ENCODE data around the gene FIBCD1. TPM values are rescaled to one million over a fixed set of nuclear protein-coding genes. Genes with fewer than 3 reads are reported as not detected.

FIBCD1 gene
- total RNA-seq, 2 experiments from 2014 or later = not detected

GRCh38 chr9:130948266-130948665 is 9.2 kb upstream of the FIBCD1 start:
- Mint-ChIP-seq H3K36me3 (ENCODE audit: low read depth) (no peaks in the 10 kb centered on the region), H3K27ac (no peak overlapping the region), H3K9me3 (ENCODE audit: low read depth) (no peaks in the 10 kb centered on the region), H3K27me3 (peaks cover 35% of the 10 kb centered on the region), H3K4me3 (no peak overlapping the region), H3K4me1 (no peaks in the 10 kb centered on the region)
- DNase-seq = no peak
- ChIA-PET POLR2A (no interaction called here), CTCF (no interaction called here)
- ATAC-seq = no peak
- intact Hi-C loops (cut with DNase I, micrococcal nuclease) = no loop called here

- peaks cover 35% of the 10 kb centered on the region for H3K27me3 Mint-ChIP-seq
- DNase-seq = no peak
- CTCF ChIA-PET = no interaction called here
- H3K36me3 Mint-ChIP-seq (ENCODE audit: low read depth) = no peaks in the 10 kb centered on the region
- POLR2A ChIA-PET = no interaction called here
- intact Hi-C loops (cut with DNase I, micrococcal nuclease) = no loop called here
- no peaks in the 10 kb centered on the region for H3K4me1 Mint-ChIP-seq
- ATAC-seq = no peak
- no peak overlapping the region for H3K27ac Mint-ChIP-seq
- no peaks in the 10 kb centered on the region for H3K9me3 Mint-ChIP-seq (ENCODE audit: low read depth)
- H3K4me3 Mint-ChIP-seq = no peak overlapping the region
Observed at GRCh38 chr9:130947618-130948140, 8.6 kb upstream of the FIBCD1 start.

- Mint-ChIP-seq H3K27me3 (peaks cover 35% of the 10 kb centered on the region), H3K4me3 (no peak overlapping the region), H3K4me1 (no peaks in the 10 kb centered on the region), H3K9me3 (ENCODE audit: low read depth) (no peaks in the 10 kb centered on the region), H3K36me3 (ENCODE audit: low read depth) (no peaks in the 10 kb centered on the region), H3K27ac (no peak overlapping the region)
- no peak for ATAC-seq
- ChIA-PET POLR2A (no interaction called here), CTCF (interaction anchor here (0.7 to 0.8 kb wide), 2 partner anchors 99 to 416 kb away, joined by 3 read pairs; no protein-coding TSS in a partner anchor)
- intact Hi-C loops (cut with DNase I, micrococcal nuclease) = no loop called here
- no peak for DNase-seq
Observed at GRCh38 chr9:130946766-130947617, 7.9 kb upstream of the FIBCD1 start.

GRCh38 chr9:130945173-130945572 is 6.1 kb upstream of the FIBCD1 start:
- Mint-ChIP-seq H3K27me3 (peaks cover 42% of the 10 kb centered on the region), H3K4me3 (no peak overlapping the region), H3K9me3 (ENCODE audit: low read depth) (no peaks in the 10 kb centered on the region), H3K27ac (no peak overlapping the region), H3K36me3 (ENCODE audit: low read depth) (no peaks in the 10 kb centered on the region), H3K4me1 (peaks cover 7% of the 10 kb centered on the region)
- CTCF ChIA-PET = no interaction called here
- intact Hi-C loops (cut with DNase I, micrococcal nuclease) = no loop called here
- POLR2A ChIA-PET = no interaction called here
- no peak for DNase-seq
- ATAC-seq = no peak

GRCh38 chr9:130944510-130945058 is 5.5 kb upstream of the FIBCD1 start:
- ChIA-PET POLR2A (no interaction called here), CTCF (interaction anchor here (0.7 kb wide), 1 partner anchor 547 kb away, joined by 3 read pairs; no protein-coding TSS in a partner anchor)
- Mint-ChIP-seq H3K4me1 (peaks cover 7% of the 10 kb centered on the region), H3K27ac (no peak overlapping the region), H3K27me3 (peaks cover 38% of the 10 kb centered on the region), H3K36me3 (ENCODE audit: low read depth) (no peaks in the 10 kb centered on the region), H3K9me3 (ENCODE audit: low read depth) (no peaks in the 10 kb centered on the region), H3K4me3 (no peak overlapping the region)
- DNase-seq (no peak), ATAC-seq (no peak)
- intact Hi-C loops (cut with DNase I, micrococcal nuclease) = no loop called here

- Mint-ChIP-seq H3K4me1 (peaks cover 8% of the 10 kb centered on the region), H3K27me3 (peaks cover 32% of the 10 kb centered on the region), H3K36me3 (ENCODE audit: low read depth) (no peaks in the 10 kb centered on the region), H3K27ac (no peak overlapping the region), H3K4me3 (no peak overlapping the region), H3K9me3 (ENCODE audit: low read depth) (no peaks in the 10 kb centered on the region)
- intact Hi-C loops (cut with DNase I, micrococcal nuclease) = no loop called here
- ChIA-PET POLR2A (no interaction called here), CTCF (interaction anchor here (0.6 to 1.4 kb wide), 2 partner anchors 77 to 108 kb away, joined by 3 read pairs; no protein-coding TSS in a partner anchor)
- no peak for ATAC-seq
- DNase-seq = no peak
Observed at GRCh38 chr9:130943777-130944176, 4.7 kb upstream of the FIBCD1 start.

GRCh38 chr9:130943221-130943620 is 4.2 kb upstream of the FIBCD1 start:
- ChIA-PET CTCF (interaction anchor here (0.6 to 1.4 kb wide), 7 partner anchors 9 to 242 kb away, joined by 3 to 7 read pairs (median 3); no protein-coding TSS in a partner anchor), POLR2A (no interaction called here)
- peaks cover 9% of the 10 kb centered on the region for H3K4me1 Mint-ChIP-seq
- ATAC-seq = no peak
- DNase-seq = no peak
- peaks cover 32% of the 10 kb centered on the region for H3K27me3 Mint-ChIP-seq
- no peak overlapping the region for H3K4me3 Mint-ChIP-seq
- no peak overlapping the region for H3K27ac Mint-ChIP-seq
- intact Hi-C loops (cut with DNase I, micrococcal nuclease) = no loop called here
- no peaks in the 10 kb centered on the region for H3K36me3 Mint-ChIP-seq (ENCODE audit: low read depth)
- H3K9me3 Mint-ChIP-seq (ENCODE audit: low read depth) = no peaks in the 10 kb centered on the region

GRCh38 chr9:130942679-130943078 is 3.6 kb upstream of the FIBCD1 start:
- Mint-ChIP-seq H3K27ac (no peak overlapping the region), H3K27me3 (peaks cover 32% of the 10 kb centered on the region), H3K4me3 (no peak overlapping the region), H3K9me3 (ENCODE audit: low read depth) (no peaks in the 10 kb centered on the region), H3K36me3 (ENCODE audit: low read depth) (no peaks in the 10 kb centered on the region), H3K4me1 (peaks cover 9% of the 10 kb centered on the region)
- ChIA-PET CTCF (interaction anchor here (0.6 to 1.4 kb wide), 6 partner anchors 8 to 242 kb away, joined by 3 to 7 read pairs (median 4); no protein-coding TSS in a partner anchor), POLR2A (no interaction called here)
- no peak for ATAC-seq
- intact Hi-C loops (cut with DNase I, micrococcal nuclease) = no loop called here
- no peak for DNase-seq

- POLR2A ChIA-PET = no interaction called here
- H3K27ac Mint-ChIP-seq = no peak overlapping the region
Observed at GRCh38 chr9:130942084-130942483, 3.0 kb upstream of the FIBCD1 start.

GRCh38 chr9:130940693-130941576 is 1.9 kb upstream of the FIBCD1 start:
- H3K27me3 Mint-ChIP-seq = peaks cover 38% of the 10 kb centered on the region
- ATAC-seq (peak; percentile 86), DNase-seq (peak; percentile 88)
- H3K36me3 Mint-ChIP-seq (ENCODE audit: low read depth) = no peaks in the 10 kb centered on the region
- no peak overlapping the region for H3K27ac Mint-ChIP-seq
- peaks cover 9% of the 10 kb centered on the region for H3K4me1 Mint-ChIP-seq
- ChIA-PET POLR2A (no interaction called here), CTCF (interaction anchor here (0.6 kb wide), 1 partner anchor 13 kb away, joined by 5 read pairs; no protein-coding TSS in a partner anchor)
- intact Hi-C loops (cut with DNase I, micrococcal nuclease) = loop anchor here (1.0 to 2.0 kb wide), 7 partner anchors 71 to 228 kb away; no protein-coding TSS in a partner anchor
- H3K9me3 Mint-ChIP-seq (ENCODE audit: low read depth) = no peaks in the 10 kb centered on the region
- H3K4me3 Mint-ChIP-seq = no peak overlapping the region

More at GRCh38 chr9:130942084-130942483, 3.0 kb upstream of the FIBCD1 start:
- no peak for ATAC-seq
- DNase-seq = no peak
- CTCF ChIA-PET = interaction anchor here (0.6 kb wide), 1 partner anchor 206 kb away, joined by 3 read pairs; no protein-coding TSS in a partner anchor
- no peaks in the 10 kb centered on the region for H3K36me3 Mint-ChIP-seq (ENCODE audit: low read depth)
- intact Hi-C loops (cut with DNase I, micrococcal nuclease) = no loop called here
- no peak overlapping the region for H3K4me3 Mint-ChIP-seq
- H3K9me3 Mint-ChIP-seq (ENCODE audit: low read depth) = no peaks in the 10 kb centered on the region
- peaks cover 9% of the 10 kb centered on the region for H3K4me1 Mint-ChIP-seq
- peaks cover 33% of the 10 kb centered on the region for H3K27me3 Mint-ChIP-seq

GRCh38 chr9:130940027-130940549 is 1.0 kb upstream of the FIBCD1 start:
- intact Hi-C loops (cut with DNase I, micrococcal nuclease) = loop anchor here (2.0 kb wide), 4 partner anchors 73 to 227 kb away; no protein-coding TSS in a partner anchor
- DNase-seq = no peak
- POLR2A ChIA-PET = no interaction called here
- no peak for ATAC-seq
- H3K9me3 Mint-ChIP-seq (ENCODE audit: low read depth) = no peaks in the 10 kb centered on the region
- H3K36me3 Mint-ChIP-seq (ENCODE audit: low read depth) = no peaks in the 10 kb centered on the region
- H3K27ac Mint-ChIP-seq = no peak overlapping the region
- CTCF ChIA-PET = interaction anchor here (0.6 to 0.8 kb wide), 3 partner anchors 13 to 130 kb away, joined by 3 to 7 read pairs (median 5); no protein-coding TSS in a partner anchor
- peaks cover 38% of the 10 kb centered on the region for H3K27me3 Mint-ChIP-seq
- peaks cover 9% of the 10 kb centered on the region for H3K4me1 Mint-ChIP-seq
- H3K4me3 Mint-ChIP-seq = no peak overlapping the region

Measured in activated CD4-positive, alpha-beta T cell treated with anti-CD3 and anti-CD28 coated beads for 36 hours (primary cell).